WI38 (cell line): ENCODE results near the gene CKB.

ENCODE experiments used
- H3K4me3 ChIP-seq: 2 replicates; pipeline ENCODE4 v1.5.1; 2011; ENCODE audit warnings: low read depth, mild to moderate bottlenecking, control low read depth, low read length
- TF ChIP-seq, protein P1 (sequence below): IDR thresholded peaks from 2 replicates; pipeline ENCODE4 v1.5.1; 2012; ENCODE audit warnings: low read depth, mild to moderate bottlenecking, control low read depth, low read length

Gene CKB

GRCh38 chr14:103544388-103545218 lies 22.0 kb upstream of the CKB start:
- H3K4me3 ChIP-seq = no peak overlapping the region
- TF ChIP-seq, protein P1, sequence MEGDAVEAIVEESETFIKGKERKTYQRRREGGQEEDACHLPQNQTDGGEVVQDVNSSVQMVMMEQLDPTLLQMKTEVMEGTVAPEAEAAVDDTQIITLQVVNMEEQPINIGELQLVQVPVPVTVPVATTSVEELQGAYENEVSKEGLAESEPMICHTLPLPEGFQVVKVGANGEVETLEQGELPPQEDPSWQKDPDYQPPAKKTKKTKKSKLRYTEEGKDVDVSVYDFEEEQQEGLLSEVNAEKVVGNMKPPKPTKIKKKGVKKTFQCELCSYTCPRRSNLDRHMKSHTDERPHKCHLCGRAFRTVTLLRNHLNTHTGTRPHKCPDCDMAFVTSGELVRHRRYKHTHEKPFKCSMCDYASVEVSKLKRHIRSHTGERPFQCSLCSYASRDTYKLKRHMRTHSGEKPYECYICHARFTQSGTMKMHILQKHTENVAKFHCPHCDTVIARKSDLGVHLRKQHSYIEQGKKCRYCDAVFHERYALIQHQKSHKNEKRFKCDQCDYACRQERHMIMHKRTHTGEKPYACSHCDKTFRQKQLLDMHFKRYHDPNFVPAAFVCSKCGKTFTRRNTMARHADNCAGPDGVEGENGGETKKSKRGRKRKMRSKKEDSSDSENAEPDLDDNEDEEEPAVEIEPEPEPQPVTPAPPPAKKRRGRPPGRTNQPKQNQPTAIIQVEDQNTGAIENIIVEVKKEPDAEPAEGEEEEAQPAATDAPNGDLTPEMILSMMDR = no peak

DNA sequence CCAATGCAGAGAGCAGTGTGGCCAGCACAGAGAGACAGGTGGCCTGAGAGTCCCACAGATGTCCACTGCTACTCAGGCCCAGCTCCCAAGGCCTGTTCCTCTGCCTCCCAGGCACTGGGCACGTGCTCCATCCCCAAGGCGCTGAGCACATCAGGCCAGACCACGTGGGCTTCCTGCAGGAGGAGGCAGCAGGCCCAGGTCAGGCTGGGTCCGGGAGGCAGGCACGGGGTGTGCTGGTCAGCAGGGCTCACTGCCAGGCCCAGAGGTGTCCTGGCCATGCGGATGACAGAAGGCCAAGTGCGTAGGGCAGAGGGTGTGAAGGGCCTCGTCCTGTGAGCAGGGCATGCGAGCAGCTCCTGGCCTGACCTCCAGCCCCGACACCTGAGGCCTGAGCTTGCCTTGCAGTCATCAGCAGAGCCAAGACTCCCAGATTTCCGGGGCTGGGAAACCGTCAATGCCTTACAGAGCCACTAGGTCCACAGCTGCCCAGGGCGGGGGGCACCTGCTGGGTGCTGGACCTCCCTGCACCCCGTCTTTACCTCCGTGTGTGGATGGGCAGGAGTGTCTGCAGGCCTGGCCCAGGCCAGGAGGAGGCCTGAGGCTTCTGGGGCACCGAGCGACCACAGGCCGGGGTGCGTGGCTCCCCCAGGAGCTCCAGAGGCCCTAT lies 21.2 kb upstream of the CKB start:
- no peak overlapping the region for H3K4me3 ChIP-seq
- TF ChIP-seq, protein P1 = no peak

- TF ChIP-seq, protein P1 = no peak
- no peak overlapping the region for H3K4me3 ChIP-seq
Observed at GRCh38 chr14:103543140-103543539, 20.5 kb upstream of the CKB start.

GRCh38 chr14:103542605-103543088 lies 20.0 kb upstream of the CKB start:
- TF ChIP-seq, protein P1 = no peak
- no peak overlapping the region for H3K4me3 ChIP-seq

- H3K4me3 ChIP-seq = no peak overlapping the region
- TF ChIP-seq, protein P1 = no peak
Observed at GRCh38 chr14:103541709-103542604, 19.3 kb upstream of the CKB start.

GRCh38 chr14:103540821-103541708 lies 18.4 kb upstream of the CKB start:
- TF ChIP-seq, protein P1 = no peak
- H3K4me3 ChIP-seq = no peak overlapping the region; the same call in 1 of the 2 replicates
